WERI-Rb-1 (cell line): ENCODE measurements around the gene KCTD1.
A peak's percentile ranks its signal among the peaks of the same experiment; 100 is the strongest.

ENCODE experiments used
- DNase-seq: peaks from one replicate; pipeline ENCODE4 v3.0.0-alpha.2; 2020
- H3K27ac ChIP-seq: fragments of 250-450 bp; sonication (Bioruptor Pico); 2 replicates; pipeline ENCODE4 v1.5.1; 2020; ENCODE audit warnings: mild to moderate bottlenecking, moderate library complexity
- H3K27me3 ChIP-seq: fragments of 250-450 bp; sonication (Bioruptor Pico); 2 replicates; pipeline ENCODE4 v1.5.1; 2021; ENCODE audit warnings: mild to moderate bottlenecking, low read depth, moderate library complexity; ENCODE audit not compliant: insufficient read depth, severe bottlenecking
- H3K36me3 ChIP-seq: fragments of 250-450 bp; sonication (Bioruptor Pico); 2 replicates; pipeline ENCODE4 v1.5.1; 2020; ENCODE audit warnings: mild to moderate bottlenecking, moderate library complexity
- H3K4me3 ChIP-seq: 2 replicates; pipeline ENCODE4 v1.5.1; 2011; ENCODE audit warnings: low read depth, mild to moderate bottlenecking, control low read depth, low read length
- H3K9me3 ChIP-seq: fragments of 250-450 bp; sonication (Bioruptor Pico); 2 replicates; pipeline ENCODE4 v1.5.1; 2021; ENCODE audit warnings: mild to moderate bottlenecking, moderate library complexity; ENCODE audit not compliant: severe bottlenecking
- TF ChIP-seq, protein P1 (sequence below): IDR thresholded peaks from 2 replicates; pipeline ENCODE4 v1.5.1; 2011; ENCODE audit warnings: low read depth, mild to moderate bottlenecking, control low read depth, inconsistent platforms, low read length

The KCTD1 gene

DNA sequence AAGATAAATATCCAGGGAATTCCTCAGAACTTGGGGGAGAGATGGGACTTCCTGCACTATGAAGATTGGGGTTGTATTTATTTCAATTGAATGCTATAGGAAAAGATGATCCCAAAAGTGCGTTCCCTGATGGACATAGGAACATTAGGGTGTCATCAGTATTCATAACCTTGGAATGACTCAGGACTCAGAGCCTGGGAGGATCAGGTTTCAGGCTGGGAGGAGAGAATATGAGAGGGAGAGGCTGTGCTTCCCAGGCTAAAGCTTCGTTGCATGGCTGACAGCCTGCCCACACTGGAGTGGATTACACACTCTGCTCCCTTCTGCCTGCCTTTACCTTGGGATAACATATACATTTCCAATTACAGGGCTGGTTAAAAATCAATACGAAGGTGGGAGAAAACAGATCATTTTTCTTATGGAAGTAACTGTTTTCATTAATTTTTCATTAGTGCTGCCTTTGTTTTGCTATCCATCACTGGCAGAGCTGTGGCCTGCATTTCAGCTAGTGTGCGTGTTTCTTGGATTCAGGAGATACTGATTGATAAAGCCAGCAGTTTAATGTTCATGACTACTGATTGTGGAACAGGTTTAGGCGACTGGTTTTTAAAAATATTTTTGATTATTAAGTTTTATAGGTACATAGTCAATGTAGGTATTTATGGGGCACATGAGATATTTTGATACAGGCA, 118.7 kb downstream of the KCTD1 start:
- Histone ChIP-seq H3K27me3 (no peaks in the 10 kb centered on the region), H3K36me3 (no peaks in the 10 kb centered on the region), H3K9me3 (no peaks in the 10 kb centered on the region), H3K4me3 (no peak overlapping the region), H3K27ac (no peak overlapping the region)
- TF ChIP-seq, protein P1, sequence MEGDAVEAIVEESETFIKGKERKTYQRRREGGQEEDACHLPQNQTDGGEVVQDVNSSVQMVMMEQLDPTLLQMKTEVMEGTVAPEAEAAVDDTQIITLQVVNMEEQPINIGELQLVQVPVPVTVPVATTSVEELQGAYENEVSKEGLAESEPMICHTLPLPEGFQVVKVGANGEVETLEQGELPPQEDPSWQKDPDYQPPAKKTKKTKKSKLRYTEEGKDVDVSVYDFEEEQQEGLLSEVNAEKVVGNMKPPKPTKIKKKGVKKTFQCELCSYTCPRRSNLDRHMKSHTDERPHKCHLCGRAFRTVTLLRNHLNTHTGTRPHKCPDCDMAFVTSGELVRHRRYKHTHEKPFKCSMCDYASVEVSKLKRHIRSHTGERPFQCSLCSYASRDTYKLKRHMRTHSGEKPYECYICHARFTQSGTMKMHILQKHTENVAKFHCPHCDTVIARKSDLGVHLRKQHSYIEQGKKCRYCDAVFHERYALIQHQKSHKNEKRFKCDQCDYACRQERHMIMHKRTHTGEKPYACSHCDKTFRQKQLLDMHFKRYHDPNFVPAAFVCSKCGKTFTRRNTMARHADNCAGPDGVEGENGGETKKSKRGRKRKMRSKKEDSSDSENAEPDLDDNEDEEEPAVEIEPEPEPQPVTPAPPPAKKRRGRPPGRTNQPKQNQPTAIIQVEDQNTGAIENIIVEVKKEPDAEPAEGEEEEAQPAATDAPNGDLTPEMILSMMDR = no peak
- DNase-seq = peak; percentile 36

GRCh38 chr18:26425148-26425531, 123.2 kb downstream of the KCTD1 start:
- no peak for DNase-seq
- H3K27ac ChIP-seq = no peak overlapping the region
- no peaks in the 10 kb centered on the region for H3K36me3 ChIP-seq
- H3K9me3 ChIP-seq = no peaks in the 10 kb centered on the region
- no peaks in the 10 kb centered on the region for H3K27me3 ChIP-seq
- TF ChIP-seq, protein P1 = no peak
- H3K4me3 ChIP-seq = no peak overlapping the region

DNA sequence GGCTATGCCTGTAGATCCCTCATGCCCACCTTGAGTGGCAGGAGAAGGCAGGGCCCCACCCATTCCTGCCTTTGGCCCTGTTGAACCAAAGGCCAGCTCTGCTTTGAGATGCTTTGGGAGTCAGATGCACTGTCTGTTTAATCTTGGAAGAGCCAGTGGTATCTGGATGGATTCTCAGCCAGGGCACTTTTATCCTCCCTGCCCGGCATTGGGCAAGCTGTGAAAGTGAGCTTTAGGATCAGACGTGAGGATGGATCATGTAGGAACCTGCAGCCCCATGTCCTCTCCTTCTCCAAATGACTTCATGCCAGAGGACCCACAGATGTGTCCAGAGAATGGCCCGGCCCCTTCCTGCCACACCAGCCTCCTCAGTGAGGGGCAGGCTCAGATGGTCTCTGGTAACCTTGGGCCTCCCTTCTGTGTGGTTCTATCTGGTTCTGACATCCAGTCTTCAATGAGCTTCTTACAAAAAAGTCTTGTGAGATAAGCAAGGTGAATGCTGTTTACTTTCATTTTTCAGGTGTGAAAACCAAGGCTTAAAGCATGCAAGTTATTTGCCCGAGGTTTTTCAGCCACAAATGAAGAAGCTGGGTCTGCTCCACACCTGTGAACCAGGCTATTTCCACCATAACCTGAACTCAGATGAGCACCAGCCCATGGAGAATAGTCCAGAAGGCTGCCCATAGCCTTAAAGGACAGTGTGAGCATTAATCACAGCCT, 123.8 kb downstream of the KCTD1 start:
- H3K27me3 ChIP-seq = no peaks in the 10 kb centered on the region
- no peaks in the 10 kb centered on the region for H3K9me3 ChIP-seq
- no peak for DNase-seq
- H3K4me3 ChIP-seq = no peak overlapping the region
- H3K36me3 ChIP-seq = no peaks in the 10 kb centered on the region
- no peak overlapping the region for H3K27ac ChIP-seq
- TF ChIP-seq, protein P1 = no peak

DNA sequence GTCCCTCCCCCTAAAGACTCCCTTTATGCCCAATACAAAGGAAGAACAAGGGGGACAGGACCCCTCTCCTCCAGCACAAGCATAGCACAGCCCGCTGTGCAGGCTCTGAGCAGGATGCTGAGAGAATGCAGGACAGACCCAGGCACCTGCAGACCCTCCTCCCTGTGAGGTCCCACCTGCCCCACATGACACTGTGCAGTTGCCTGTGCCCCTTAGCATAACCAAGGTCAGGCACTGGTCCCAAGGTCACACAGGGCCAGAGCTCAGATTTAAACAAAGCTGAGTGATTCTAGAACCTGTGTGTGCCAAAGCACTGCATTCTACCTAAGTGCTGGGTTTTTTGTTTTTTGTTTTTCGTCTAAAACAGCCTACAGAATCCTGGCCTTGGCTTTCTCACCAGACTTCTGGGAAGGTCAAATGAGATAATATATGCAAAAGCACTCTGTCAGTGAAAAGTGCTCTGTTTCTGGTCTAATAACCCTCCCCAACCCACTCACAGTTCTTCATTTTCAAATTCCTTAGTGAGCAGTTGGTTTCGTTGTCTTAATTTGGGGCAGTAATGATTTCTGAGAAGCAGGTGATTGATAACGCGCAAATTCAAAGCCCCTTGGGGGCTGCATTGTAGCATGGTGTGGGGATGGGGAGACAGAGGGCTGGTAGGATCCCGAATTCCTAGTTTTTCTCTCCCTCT, 125.7 kb downstream of the KCTD1 start:
- Histone ChIP-seq H3K27me3 (no peaks in the 10 kb centered on the region), H3K27ac (no peak overlapping the region), H3K36me3 (no peaks in the 10 kb centered on the region), H3K9me3 (no peaks in the 10 kb centered on the region), H3K4me3 (no peak overlapping the region)
- TF ChIP-seq, protein P1 = no peak
- no peak for DNase-seq

DNA sequence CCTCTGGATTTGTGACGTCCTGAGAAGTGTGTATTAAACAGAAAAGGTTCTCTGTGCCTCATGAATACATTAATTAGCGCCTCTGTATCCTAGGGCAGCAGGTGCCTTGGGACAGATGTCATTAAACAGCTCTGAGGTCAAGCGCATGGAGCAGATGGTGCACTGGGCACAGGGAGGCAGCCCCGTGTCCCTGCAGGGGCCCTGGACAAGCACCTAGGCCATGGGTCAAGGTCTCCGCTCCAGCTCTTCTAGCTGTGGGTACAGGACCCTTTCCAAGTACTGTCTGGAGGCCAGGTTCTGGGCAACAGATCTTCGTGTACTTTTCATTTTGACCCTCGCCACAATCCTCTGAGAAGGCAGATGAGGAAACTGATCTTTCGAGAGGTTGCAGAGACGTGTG, 126.4 kb downstream of the KCTD1 start:
- Histone ChIP-seq H3K4me3 (no peak overlapping the region), H3K9me3 (no peaks in the 10 kb centered on the region), H3K27ac (no peak overlapping the region), H3K36me3 (no peaks in the 10 kb centered on the region), H3K27me3 (no peaks in the 10 kb centered on the region)
- no peak for DNase-seq
- TF ChIP-seq, protein P1 = no peak
